Testis (tissue), 3 donors: Measurements from ENCODE around the gene ASAP2. TPM values are rescaled to one million over a fixed set of nuclear protein-coding genes. Genes with fewer than 3 reads are reported as not detected.

Experiments used
- DNase-seq: peaks from one replicate; pipeline ENCODE4 v3.0.0-alpha.2; 2019
- H3K27ac ChIP-seq, 2 donors: fragments of 200-600 bp; sonication (generic); one replicate each; pipeline ENCODE4 v1.5.1; 2019
- H3K27me3 ChIP-seq: fragments of 200-600 bp; sonication (generic); one replicate; pipeline ENCODE4 v1.5.1; 2019
- H3K36me3 ChIP-seq: fragments of 200-600 bp; sonication (generic); one replicate; pipeline ENCODE4 v1.5.1; 2017; ENCODE audit warnings: low read depth; ENCODE audit errors: missing control alignments
- H3K4me1 ChIP-seq: fragments of 200-600 bp; sonication (generic); one replicate; pipeline ENCODE4 v1.5.1; 2019
- H3K4me3 ChIP-seq, 2 donors: fragments of 200-600 bp; sonication (generic); one replicate each; pipeline ENCODE4 v1.5.1; 2017 to 2019
- H3K9me3 ChIP-seq: fragments of 200-600 bp; sonication (generic); one replicate; pipeline ENCODE4 v1.5.1; 2017
- CTCF ChIP-seq, 3 experiments: fragments of 450-650 bp in 2 of 3; fragments of 200-600 bp in 1 of 3; sonication (generic) in 1 of 3; IDR thresholded peaks; one replicate each; pipeline ENCODE4 v1.5.1; 2016 to 2019; ENCODE audit warnings: antibody characterized with exemption in 3 of 3, mild to moderate bottlenecking in 2 of 3, moderate library complexity in 1 of 3
- POLR2A ChIP-seq: fragments of 450-650 bp; IDR thresholded peaks from one replicate; pipeline ENCODE4 v1.6.1; 2017; ENCODE audit warnings: antibody characterized with exemption, mild to moderate bottlenecking, moderate library complexity
- WGBS, 2 donors: methylation state at CpG; one replicate each; pipeline ENCODE4 v1.1.5; 2018; 5-methylcytosine and 5-hydroxymethylcytosine counted together
- intact Hi-C: fragments of 100-400 bp; cut with DNase I; formaldehyde crosslinking; loops from one replicate; pipeline ENCODE4 v1.15.1; 2023; ENCODE audit warnings: low total_unique reads
- polyA plus RNA-seq: library from polyadenylated mRNA; stranded (reverse); fragments of 350-450 nt; fragmentation: Illumina TruSeq; extraction: RNeasy Lipid Tissue Mini Kit (QIAGEN cat#74804); gene quantifications from one replicate; pipeline ENCODE4 v1.2.3, GENCODE V29; 2014; ENCODE audit warnings: low read depth, low replicate concordance; ENCODE audit not compliant: insufficient read depth
- total RNA-seq, 2 donors: library from RNA; depleted of rRNA; stranded (reverse); fragments of >200 nt; gene quantifications; one replicate each; pipeline ENCODE4 v1.2.3, GENCODE V29; 2016

Gene ASAP2
- total and polyA plus RNA-seq, 3 donors from 2014 or later = 42.4 to 87.2 (median 79.0) TPM

GRCh38 chr2:9192712-9193111 is 13.9 kb upstream of the ASAP2 start:
- Histone ChIP-seq H3K4me3 (no peak overlapping the region), H3K4me1 (no peaks in the 10 kb centered on the region), H3K36me3 (no peaks in the 10 kb centered on the region), H3K9me3 (no peaks in the 10 kb centered on the region), H3K27ac (no peak overlapping the region), H3K27me3 (no peaks in the 10 kb centered on the region)
- intact Hi-C loops = no loop called here
- DNase-seq = no peak
- TF ChIP-seq POLR2A (no peak), CTCF (IDR thresholded peaks at IDR 0.05) (no peak)
- 93 to 100% methylated on average over 3 of the region's 3 CpGs for WGBS, 2 donors

GRCh38 chr2:9194352-9194751 is 12.3 kb upstream of the ASAP2 start:
- H3K9me3 ChIP-seq = no peaks in the 10 kb centered on the region
- intact Hi-C loops = no loop called here
- H3K27ac ChIP-seq = no peak overlapping the region
- TF ChIP-seq CTCF (IDR thresholded peaks at IDR 0.05) = no peak
- no peak for TF ChIP-seq POLR2A
- H3K36me3 ChIP-seq = no peaks in the 10 kb centered on the region
- no peaks in the 10 kb centered on the region for H3K4me1 ChIP-seq
- no peak for DNase-seq
- no peaks in the 10 kb centered on the region for H3K27me3 ChIP-seq
- no peak overlapping the region for H3K4me3 ChIP-seq

- 93 to 97% methylated on average over 3 of the region's 3 CpGs for WGBS, 2 donors
- DNase-seq = no peak
- TF ChIP-seq CTCF (IDR thresholded peaks at IDR 0.05) (no peak), POLR2A (no peak)
- Histone ChIP-seq H3K9me3 (no peaks in the 10 kb centered on the region), H3K4me3 (no peak overlapping the region), H3K36me3 (no peaks in the 10 kb centered on the region), H3K27me3 (no peaks in the 10 kb centered on the region), H3K27ac (no peak overlapping the region), H3K4me1 (no peaks in the 10 kb centered on the region)
- intact Hi-C loops = no loop called here
These were observed 10.0 kb upstream of the ASAP2 start for GRCh38 chr2:9196637-9197036.

DNA sequence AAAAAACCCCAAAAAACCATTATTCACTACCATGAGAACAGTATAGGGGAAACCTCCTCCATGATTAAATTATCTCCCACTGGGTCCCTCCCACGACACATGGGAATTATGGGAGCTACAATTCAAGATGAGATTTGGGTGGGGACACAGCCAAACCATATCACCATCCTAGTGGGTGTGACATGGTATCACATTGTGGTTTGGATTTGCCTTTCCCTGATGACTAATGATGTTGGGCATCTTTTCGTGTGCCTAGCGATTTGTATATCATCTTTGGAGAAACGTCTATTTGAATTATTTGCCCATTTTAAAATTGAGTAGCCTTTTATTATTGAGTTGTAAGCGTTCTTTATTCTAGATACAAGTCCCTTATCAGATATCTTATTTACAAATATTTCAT is 8.7 kb upstream of the ASAP2 start:
- H3K4me3 ChIP-seq = no peak overlapping the region
- H3K36me3 ChIP-seq = no peaks in the 10 kb centered on the region
- no peaks in the 10 kb centered on the region for H3K9me3 ChIP-seq
- no peaks in the 10 kb centered on the region for H3K4me1 ChIP-seq
- no peak overlapping the region for H3K27ac ChIP-seq
- H3K27me3 ChIP-seq = no peaks in the 10 kb centered on the region
- WGBS, 2 donors = 94 to 96% methylated on average over 5 of the region's 5 CpGs
- no peak for DNase-seq
- TF ChIP-seq POLR2A = no peak
- no peak for TF ChIP-seq CTCF (IDR thresholded peaks at IDR 0.05)
- intact Hi-C loops = no loop called here

DNA sequence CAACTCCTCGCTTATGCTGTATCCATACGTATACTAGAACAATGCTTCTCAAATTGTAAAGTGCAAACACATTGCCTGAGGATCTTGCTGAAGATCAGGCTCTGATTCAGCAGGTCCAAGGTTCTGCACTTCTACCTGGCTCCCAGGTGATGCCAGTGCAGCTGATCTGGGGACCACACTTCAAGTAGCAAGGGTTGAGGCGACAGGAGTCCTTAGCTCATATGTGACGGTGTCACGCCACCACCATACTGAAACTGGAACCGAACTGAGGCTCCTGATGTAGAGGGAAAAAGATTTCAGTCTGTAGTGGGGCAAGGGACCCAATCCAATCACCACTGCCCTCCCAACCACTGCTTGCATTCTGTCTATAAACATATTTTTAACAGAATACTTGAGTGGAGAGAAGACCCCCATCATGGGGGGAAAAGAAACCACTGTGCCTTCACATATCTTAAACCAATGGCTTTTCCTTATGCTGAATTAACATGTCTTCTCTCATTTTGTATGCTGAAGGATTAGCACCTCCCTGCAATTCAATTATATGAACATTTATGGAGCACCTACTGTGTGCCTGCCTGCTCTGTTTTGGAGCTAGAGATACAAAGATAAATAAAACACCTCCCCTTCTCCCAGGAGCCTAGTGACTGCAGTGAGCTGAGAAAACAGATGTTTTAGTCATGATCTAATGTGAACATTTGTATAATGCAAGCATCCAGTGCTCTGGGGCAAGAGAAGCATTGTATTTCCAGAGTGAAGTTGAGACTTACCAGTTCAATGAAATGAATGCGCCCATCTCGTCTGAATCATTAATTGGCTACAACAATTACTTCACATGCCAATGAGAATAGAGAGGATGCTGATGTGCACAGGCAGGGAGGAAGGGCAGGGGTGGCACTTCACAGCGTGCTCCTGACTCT is 6.6 kb upstream of the ASAP2 start:
- H3K4me3 ChIP-seq = no peak overlapping the region
- no peaks in the 10 kb centered on the region for H3K27me3 ChIP-seq
- TF ChIP-seq CTCF (IDR thresholded peaks at IDR 0.05) = no peak
- TF ChIP-seq POLR2A = no peak
- intact Hi-C loops = no loop called here
- H3K4me1 ChIP-seq = no peaks in the 10 kb centered on the region
- H3K9me3 ChIP-seq = no peaks in the 10 kb centered on the region
- no peaks in the 10 kb centered on the region for H3K36me3 ChIP-seq
- 87 to 97% methylated on average over 9 of the region's 9 CpGs for WGBS, 2 donors
- H3K27ac ChIP-seq = no peak overlapping the region
- no peak for DNase-seq
